Erythroblast (primary cell): ENCODE measurements around the gene DENND2D.
A peak's percentile ranks its signal among the peaks of the same experiment; 100 is the strongest.

Experiments
- DNase-seq, 2 experiments: peaks; one replicate each; lab custom pipeline; 2025; lab: John Stamatoyannopoulos, UW
- GATA1 ChIP-seq: IDR thresholded peaks from 2 replicates; pipeline ENCODE4 v1.6.1; 2011; ENCODE audit warnings: low read depth, mild to moderate bottlenecking, control low read depth, low read length, moderate library complexity
- POLR2A ChIP-seq: IDR thresholded peaks from 2 replicates; pipeline ENCODE4 v1.6.1; 2011; ENCODE audit warnings: mild to moderate bottlenecking, low read length

DENND2D gene

DNA sequence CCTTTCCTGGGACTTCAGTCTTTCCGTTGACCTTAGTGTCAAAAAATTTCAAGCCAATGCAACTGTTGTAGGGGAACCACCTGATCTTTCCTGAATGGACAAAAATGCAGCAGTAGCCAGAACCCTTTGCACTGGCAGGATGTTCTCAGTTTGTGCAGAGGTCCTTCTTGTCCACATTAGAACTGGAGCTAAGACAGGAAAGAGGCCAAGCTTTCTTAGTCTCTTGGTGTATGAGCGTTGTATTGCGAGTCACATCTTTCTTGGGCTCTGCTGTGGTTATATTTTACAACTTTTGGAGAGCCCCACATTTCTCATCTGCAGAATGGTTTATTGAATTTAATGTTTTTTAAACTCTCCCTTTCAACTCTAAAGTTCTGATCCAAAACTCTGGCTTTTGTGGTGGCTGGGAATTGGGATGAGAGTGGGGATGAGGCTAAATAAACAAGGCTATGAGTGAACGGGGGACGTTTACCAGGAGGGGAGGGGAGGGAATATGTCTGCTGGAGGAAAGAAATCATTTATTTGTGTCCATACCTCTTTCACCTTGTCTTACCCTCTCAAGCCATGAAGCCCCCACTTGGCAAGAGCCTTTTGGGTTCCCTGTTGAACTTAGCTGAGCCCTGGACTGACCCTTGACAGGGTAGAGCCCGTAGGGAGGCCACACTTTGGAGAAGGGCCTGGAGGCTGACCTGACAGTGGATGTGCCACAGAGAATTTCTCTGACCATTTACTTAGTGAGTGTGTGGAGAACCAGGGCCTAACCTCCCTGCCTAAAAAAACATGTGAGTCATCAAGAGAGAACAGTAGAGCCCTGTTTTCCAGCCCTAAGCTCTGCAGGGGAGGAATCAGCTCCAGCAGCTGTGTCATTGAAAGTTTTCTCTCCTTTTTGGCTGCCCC, 27.7 kb upstream of the DENND2D start:
- DNase-seq, result no peak
- TF ChIP-seq GATA1 (no peak), POLR2A (no peak)

DNA sequence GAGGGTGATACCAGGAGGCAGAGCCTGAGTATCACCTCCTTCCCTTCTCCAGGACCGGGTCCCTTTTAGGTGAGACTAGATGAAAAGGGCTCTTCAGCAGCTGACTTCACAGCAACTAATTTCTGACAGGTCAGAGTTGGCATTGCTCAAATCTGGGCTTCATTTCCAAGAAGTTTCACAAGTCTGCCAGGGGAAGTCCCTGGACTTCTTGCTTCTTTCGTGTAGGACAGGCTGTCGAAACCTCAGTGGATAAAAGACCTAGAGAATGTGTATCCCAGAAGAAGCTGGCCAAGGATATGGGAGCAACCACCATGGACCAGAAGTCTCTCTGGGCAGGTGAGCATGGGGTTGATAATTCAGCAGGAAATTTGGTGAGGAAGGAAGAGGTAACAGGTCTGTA, 27.0 kb upstream of the DENND2D start, which contains the start of gene CHI3L2:
CHI3L2 (plus strand) TSS at position 280 of the 400 bp plus-strand sequence; CDS start at position 297, 17 bp downstream.
- DNase-seq, result no peak
- TF ChIP-seq POLR2A (no peak), GATA1 (no peak)

DNA sequence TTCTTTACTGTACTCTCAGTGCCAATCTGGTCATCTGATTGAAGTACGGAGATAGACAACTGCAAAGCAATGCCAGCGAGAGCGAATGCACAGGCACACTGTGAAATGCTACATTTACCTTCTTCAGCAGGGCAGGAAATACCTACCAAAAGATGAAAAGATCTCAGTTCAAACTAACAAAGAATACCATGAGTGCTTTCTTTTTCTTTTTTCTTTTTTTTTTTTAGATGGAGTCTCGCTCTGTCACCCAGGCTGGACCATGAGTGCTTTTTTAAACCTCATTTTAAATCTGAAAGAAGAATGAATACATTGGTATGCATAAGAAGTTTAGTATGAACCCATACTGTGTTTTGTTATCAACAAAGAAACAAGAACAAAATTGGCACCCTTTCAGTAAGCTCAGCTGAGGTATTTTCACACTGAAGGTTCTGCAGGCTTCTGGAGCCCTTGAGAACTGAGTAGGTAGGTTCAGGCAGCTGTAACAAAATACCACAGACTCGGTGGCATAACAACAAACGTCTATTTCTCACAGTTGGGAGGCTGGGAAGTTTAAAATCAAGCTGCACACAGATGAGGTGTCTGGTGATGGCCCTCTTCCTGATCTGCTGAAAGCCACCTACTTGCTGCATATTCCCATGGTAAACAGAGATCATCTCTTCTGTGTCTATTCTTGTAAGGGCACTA, 25.4 kb upstream of the DENND2D start:
- TF ChIP-seq POLR2A (no peak), GATA1 (no peak)
- DNase-seq, result no peak

DNA sequence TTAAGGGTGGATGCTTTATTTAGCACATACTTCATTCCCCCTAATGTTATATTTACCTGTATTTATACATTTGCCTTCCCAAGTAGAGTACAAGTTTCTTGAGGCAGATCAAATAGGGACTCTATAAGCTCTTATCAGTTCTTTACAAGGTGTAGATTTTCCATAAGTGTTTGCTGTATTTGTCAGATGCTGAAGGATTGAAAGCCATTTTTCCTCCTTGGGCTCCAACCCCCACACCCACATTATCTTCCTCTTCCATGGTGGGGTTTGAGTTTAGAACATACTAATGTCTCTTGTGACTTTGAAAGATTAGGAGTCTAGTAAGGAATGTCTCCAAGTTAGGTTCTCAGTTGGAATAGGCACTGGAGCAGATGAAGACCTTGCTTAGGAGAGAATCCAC, 24.6 kb upstream of the DENND2D start:
- DNase-seq, result no peak
- TF ChIP-seq GATA1 (no peak), POLR2A (no peak)

DNA sequence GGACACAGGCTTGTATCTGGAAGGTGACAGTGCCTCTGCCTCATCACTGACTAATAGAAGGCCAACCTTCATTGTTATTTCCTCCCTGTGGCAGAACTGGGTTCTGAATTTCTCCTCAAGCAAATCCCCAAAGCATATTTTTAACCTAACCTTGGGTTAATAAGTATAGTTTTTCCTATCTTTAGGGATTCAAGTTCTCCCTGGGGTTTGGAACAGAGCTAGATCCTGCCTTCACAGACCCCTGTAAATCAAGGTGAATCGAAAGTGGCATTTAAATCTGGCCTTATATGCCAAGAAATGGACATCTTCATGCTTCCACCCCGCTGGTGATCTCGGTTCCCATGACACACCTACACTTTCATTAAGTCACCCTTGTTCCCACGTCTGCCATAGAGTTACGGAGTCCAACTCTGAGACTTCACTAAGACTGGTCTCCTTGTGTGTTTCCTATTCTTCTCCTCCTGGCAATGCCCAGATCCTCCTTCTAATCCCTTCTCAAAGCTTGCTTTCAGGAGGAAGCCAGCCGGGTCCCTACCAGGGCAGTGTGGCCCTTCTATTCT, 22.8 kb upstream of the DENND2D start:
- TF ChIP-seq POLR2A, result no peak
- TF ChIP-seq GATA1, result no peak
- no peak for DNase-seq

DNA sequence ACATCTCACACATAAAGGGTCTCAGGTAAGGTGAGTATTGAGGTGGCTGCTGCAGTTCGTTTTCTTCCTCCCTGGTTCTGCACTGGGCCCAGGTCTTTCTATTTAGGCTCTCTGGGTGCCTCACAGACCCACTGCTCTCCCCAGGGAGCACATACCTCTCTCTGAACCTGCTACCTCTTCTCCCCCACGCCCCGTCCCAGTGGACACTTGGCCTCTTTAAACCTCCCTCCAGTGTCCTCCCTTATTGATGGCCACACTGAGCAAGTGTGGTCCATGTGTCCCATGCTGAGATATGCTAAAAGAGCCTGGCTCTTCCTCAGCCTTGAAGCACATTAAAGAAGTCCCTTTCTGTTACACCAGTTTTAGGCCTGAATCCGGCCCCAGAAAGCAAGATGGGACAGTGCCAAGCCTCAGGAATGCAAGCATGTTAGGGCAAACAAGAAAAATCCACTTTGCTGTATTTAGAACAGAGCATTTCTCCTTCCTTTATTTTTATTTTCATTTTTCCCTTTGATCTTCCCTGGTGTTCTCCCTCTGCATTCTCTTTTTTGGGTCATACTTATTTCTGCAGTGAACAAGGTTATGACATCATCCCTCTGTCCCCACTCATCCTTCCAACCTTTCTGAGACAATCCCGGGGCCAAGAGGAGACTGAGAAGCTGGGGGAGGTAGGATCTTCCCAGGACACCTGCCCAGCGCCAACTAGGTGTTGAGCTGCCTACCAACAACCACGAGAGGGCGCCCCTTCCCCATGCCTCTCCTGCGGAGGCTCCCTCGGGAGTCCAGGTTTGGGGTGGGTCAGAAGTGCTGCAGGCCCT, 22.1 kb upstream of the DENND2D start:
- peak; percentile 62 to 83 for DNase-seq
- TF ChIP-seq GATA1 (no peak), POLR2A (no peak)

DNA sequence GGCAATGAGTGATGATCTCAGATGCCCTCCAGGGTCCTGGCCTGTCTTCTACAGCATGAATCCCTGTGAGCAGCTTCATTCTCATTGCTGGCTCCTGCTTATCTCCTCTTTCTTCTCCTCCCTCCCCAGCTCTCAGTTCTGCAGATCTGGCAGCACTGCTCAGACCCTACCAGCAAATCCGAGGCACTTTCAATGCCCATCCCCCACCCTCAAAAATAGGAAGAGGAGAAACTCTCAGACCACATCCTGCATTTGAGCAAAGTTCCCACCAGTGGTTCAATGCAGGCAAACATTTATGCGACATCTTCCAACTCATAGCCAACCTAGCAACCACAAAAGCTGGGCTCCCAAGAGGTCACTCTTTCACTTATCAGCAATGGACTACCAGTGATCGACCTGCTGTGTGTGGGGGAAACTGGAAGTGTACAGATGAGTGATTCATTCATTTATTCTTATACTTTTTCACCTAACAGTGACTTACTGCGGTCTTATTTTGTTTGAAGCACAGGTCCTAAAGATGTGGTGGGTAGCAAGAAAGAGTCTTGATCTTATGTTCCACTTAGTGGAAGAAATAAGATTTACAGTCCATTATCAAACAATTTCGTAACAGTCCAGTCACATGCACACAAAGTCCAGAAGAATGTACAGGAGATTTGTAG, 21.3 kb upstream of the DENND2D start:
- TF ChIP-seq POLR2A (no peak), GATA1 (no peak)
- DNase-seq, result no peak

DNA sequence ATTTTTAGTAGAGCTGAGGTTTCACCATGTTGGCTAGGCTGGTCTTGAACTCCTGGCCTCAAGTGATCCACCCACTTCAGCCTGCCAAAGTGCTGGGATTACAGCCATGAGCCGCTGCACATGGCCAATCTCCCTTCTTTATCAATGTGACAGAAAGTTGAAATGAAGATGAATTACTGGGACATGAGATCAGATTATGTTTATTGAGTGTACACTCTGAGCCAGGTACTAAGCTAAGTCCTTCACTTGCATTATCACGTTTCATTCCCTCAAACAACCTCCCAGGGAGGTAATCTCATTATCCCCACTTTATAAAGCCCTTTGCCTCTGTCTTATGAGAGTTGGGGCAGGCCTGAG, 20.8 kb upstream of the DENND2D start:
- no peak for DNase-seq
- no peak for TF ChIP-seq GATA1
- no peak for TF ChIP-seq POLR2A

DNA sequence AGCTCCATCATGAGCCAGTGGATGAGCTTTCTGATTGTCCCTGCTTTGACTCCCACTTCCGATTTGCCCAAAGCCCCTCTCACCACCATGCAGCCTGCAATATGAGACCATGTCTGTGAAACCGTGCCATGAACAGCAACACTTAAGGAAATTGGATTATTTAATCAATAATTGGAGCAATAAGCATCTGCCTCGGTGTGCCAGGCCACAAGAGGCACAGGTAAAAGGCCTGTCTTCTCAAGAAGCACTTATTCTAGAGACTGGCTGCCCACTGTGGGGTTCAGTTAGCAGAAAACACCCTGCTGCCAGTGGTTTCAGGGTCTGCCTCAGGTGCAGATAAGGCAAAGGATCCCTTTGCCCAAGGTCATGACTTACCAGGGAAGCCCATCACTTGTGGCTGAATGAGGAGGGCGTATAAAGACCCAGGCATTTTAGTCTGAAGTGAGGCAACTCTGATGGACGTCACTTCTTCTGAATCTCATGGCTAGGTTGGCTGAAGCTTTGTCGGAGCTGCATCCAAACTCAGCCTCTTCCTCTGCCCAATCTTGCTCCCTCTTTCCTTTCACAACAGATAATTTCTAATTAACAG, 19.9 kb upstream of the DENND2D start:
- no peak for DNase-seq
- TF ChIP-seq POLR2A, result no peak
- no peak for TF ChIP-seq GATA1

DNA sequence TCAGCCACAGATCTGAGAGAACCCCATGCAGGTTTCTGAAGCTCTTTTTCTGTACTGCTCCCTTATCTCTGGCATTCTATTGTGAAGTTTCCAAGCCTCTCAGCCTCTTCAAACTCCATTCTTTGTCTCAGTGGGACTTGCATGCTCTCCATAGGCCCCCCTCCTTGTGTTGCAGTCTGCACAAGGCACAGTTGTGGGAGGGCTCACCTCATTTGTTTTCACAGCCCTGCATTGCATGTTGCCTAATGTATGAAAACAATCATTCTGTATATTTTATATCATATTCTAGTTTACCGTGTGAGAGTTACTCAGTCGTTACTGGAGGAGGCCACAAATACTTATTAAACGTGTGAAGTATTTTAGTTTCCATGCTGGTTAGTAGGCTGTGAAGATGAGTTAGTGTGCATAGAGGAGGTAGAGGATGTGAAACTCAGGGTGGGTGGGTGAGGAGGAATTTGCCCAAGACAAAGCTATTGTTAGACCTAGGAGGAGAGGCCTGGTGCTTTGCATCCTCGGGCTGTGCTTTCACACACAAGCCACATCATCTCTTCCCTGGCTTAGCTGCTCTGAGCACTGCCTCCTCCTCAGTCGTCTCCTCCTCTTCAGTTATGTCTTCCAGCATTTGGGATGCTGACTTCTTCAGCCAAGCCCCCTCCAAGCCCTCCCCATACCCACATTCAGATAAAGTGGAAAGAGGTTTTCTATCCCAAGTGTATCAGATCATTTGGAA, 19.3 kb upstream of the DENND2D start:
- TF ChIP-seq GATA1, result no peak
- TF ChIP-seq POLR2A, result no peak
- DNase-seq, result no peak

DNA sequence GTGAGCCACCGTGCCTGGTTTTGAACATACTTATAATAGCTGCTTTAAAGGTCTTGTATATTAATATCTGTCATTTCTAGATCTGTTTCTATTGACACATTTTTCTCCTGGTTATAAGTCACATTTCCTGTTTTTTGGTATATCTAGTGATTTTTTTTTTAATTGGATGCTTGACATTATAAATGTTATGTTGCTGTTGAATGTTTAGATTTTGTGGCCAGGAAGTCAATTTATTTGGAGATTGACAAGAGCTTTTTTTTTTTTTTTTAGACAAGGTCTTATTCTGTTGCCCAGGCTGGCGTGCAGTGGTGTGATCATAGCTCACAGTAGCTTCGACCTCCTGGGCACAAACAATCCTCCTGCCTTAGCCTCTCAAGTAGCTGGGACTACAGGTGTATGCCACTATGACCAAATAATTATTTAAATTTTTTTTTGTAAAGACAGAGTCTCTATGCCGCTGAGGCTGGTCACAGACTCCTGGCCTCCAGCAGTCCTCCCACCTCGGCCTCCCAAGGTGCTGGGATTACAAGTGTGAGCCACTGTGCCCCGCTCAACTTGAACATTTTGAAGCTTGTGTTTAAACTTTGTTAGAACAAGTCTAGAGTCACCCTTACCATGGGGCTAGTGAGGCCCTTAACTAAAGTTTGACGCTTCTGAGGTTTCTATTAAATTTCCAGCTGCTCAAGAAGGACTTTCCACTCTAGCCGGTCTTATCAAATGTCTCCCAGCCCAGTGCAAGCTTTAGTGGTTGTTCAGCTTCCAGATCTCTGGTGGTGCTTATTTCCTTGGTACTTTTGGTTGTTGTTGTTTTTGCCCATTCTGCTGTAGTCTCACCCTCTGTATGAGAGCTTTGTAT, 18.5 kb upstream of the DENND2D start:
- TF ChIP-seq GATA1 (no peak), POLR2A (no peak)
- no peak for DNase-seq
